Measurements from ENCODE around the gene ADCY10.
A peak's percentile ranks its signal among the peaks of the same experiment; 100 is the strongest.
"Not testable (repeated sequence)": the region's sequence is repeated elsewhere in the genome, so short reads cannot be mapped to it uniquely, and the experiment has no call there.

The ADCY10 gene

DNA sequence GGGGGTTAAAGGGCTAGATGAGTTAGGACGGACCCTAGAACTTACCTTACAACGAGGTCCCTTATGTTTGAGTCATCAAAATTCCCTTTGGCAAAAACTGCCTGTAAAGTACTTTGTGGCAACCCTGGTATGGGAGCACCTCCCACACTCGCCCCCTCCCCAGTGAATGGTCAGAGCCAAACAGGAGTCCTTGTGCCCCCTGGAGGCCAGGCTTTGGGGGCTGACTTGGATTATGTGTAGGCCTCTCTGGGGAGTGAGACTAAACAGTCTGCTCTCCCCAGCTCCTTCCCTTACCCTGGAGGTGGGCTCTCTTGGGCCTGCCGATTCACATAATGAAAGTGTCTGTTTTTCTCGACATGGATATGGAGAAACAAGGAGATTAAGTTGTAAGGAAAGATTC lies 81.2 kb downstream of the ADCY10 start:
- no peak for TF ChIP-seq POLR2A (IDR thresholded peaks at IDR 0.05; ENCODE audit: low read depth, low read length)
- TF ChIP-seq POLR2AphosphoS5 (IDR thresholded peaks at IDR 0.05; ENCODE audit: low read depth, low read length): no peak
- no peak for TF ChIP-seq TAF1 (IDR thresholded peaks at IDR 0.05; ENCODE audit: borderline replicate concordance, low read depth, low read length)
- DNase-seq (ENCODE audit: insufficient read length): no peak
- FAIRE-seq: no peak

DNA sequence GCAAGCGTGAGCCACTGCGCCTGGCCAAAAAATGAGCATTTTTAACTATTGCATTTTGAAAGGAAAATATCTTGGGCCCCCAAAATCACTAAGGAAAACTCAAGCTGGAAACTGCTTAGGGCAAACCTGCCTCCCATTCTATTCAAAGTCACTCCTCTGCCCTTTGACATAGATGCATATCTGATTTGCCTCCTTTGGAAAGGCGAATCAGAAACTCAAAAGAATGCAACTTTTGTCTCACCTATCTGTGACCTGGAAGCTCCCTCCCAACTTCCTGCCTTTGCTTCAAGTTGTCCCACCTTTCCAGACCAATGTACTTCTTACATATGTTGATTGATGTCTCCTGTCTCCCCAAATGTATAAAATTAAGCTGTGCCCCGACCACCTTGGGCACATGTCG lies 83.3 kb downstream of the ADCY10 start:
- not testable (repeated sequence) for DNase-seq (ENCODE audit: insufficient read length); FAIRE-seq

DNA sequence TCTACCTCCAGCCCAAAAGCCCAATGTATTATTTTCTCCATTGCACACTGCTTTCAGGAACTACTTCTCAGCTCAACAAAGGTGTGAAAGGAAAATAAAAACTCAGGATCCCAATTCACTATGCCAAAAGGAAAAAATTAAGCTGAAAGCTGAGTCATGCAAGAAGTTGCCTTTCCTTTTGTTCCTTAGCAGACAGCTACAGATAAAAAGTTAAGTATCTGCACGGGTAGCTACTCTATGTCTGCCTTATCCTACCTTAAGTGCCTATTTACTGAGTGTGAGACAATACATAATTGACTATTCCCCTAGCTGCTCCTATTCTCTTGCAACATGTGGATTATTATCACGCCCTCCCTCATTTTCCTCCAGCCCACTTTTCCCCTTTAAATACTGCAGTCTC lies 84.1 kb downstream of the ADCY10 start:
- TF ChIP-seq POLR2A (IDR thresholded peaks at IDR 0.05; ENCODE audit: low read depth, low read length) (no peak), POLR2AphosphoS5 (IDR thresholded peaks at IDR 0.05; ENCODE audit: low read depth, low read length) (no peak), TAF1 (IDR thresholded peaks at IDR 0.05; ENCODE audit: borderline replicate concordance, low read depth, low read length) (no peak)
- DNase-seq (ENCODE audit: insufficient read length): no peak
- no peak for FAIRE-seq

DNA sequence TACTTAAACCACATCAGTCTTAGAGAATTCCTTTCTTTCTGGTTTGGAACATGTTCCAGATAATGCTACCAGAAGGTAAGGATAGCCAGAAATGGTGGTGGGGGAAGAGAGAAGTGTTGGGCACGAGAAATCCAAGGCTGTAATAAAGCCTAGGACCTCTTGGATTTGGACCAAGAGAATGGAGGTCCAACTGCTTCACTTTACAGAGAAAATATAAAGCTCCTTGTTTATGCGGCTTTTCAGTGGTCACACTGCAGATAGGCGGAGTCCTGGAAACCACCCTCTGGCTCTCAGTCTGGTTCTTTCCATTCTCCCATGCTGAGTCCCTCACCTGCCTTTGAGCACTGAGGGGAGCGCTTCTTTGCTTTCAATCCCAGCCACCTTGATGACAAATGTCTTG lies 87.8 kb downstream of the ADCY10 start:
- no peak for FAIRE-seq

DNA sequence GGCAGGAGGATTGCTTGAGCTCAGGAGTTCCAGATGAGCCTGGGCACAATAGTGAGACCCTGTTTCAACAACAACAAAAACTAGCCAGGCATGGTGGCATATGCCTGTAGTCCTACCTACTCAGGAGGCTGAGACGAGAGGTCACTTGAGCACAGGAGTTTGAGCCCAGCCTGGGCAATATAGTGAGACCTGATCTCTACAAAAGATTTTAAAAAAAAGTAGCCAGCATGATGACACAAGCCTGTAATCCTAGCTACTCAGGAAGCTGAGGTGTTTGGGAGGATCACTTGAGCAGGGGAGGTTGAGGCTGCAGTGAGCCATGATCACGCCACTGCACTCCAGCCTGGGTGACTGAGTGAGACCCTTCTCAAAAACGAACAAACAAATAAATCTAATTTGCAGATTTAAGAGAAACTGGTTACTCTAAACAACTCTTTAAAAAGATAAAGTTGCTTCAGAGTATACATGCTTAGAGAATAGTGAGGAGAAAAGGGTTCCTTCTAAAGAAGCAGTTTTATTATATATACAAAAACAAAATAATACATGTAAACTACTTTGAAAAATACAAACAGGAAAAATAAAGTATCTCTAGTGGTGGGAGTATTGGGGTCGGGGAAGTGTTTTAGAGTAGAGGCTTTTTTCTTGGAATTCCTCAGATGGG lies 88.4 kb downstream of the ADCY10 start:
- DNase-seq (ENCODE audit: insufficient read length): no peak
- TF ChIP-seq POLR2A (IDR thresholded peaks at IDR 0.05; ENCODE audit: low read depth, low read length): no peak
- TF ChIP-seq POLR2AphosphoS5 (IDR thresholded peaks at IDR 0.05; ENCODE audit: low read depth, low read length): no peak
- no peak for TF ChIP-seq TAF1 (IDR thresholded peaks at IDR 0.05; ENCODE audit: borderline replicate concordance, low read depth, low read length)
- FAIRE-seq: no peak

More for the DNA sequence above, 87.8 kb downstream of the ADCY10 start:
- no peak for DNase-seq (ENCODE audit: insufficient read length)
- TF ChIP-seq POLR2AphosphoS5 (IDR thresholded peaks at IDR 0.05; ENCODE audit: low read depth, low read length) (no peak), TAF1 (IDR thresholded peaks at IDR 0.05; ENCODE audit: borderline replicate concordance, low read depth, low read length) (no peak), POLR2A (IDR thresholded peaks at IDR 0.05; ENCODE audit: low read depth, low read length) (no peak)

DNA sequence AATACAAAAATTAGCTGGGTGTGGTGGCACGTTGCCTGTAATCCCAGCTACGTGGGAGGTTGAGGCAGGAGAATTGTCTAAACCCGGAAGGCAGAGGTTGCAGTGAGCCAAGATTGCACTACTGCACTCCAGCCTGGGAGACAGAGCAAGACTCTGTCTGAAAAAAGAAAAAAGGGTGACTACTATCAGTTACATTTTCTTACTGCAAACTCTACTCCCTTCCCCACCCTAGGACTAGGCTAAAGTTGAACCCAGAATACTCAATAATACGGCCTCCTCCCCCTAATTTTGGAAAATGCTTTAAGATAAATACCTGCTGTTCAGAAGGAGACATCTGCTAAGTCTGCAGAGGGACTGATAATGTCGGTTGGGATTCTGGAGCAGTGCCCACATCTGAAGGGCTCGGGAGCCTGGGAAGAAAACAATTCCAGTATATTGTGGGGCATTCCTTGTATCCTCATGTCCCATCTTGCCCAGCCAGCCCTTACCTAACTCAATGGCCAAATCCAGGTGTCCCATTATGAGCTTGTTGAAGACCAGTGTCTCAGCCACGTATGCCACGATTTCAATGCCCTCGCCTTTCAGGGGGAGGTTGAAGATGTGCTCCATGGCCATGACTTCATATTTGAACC lies 89.7 kb downstream of the ADCY10 start:
- TF ChIP-seq POLR2AphosphoS5 (IDR thresholded peaks at IDR 0.05; ENCODE audit: low read depth, low read length): no peak
- no peak for TF ChIP-seq TAF1 (IDR thresholded peaks at IDR 0.05; ENCODE audit: borderline replicate concordance, low read depth, low read length)
- no peak for TF ChIP-seq POLR2A (IDR thresholded peaks at IDR 0.05; ENCODE audit: low read depth, low read length)
- DNase-seq (ENCODE audit: insufficient read length) (no peak), FAIRE-seq (no peak)

DNA sequence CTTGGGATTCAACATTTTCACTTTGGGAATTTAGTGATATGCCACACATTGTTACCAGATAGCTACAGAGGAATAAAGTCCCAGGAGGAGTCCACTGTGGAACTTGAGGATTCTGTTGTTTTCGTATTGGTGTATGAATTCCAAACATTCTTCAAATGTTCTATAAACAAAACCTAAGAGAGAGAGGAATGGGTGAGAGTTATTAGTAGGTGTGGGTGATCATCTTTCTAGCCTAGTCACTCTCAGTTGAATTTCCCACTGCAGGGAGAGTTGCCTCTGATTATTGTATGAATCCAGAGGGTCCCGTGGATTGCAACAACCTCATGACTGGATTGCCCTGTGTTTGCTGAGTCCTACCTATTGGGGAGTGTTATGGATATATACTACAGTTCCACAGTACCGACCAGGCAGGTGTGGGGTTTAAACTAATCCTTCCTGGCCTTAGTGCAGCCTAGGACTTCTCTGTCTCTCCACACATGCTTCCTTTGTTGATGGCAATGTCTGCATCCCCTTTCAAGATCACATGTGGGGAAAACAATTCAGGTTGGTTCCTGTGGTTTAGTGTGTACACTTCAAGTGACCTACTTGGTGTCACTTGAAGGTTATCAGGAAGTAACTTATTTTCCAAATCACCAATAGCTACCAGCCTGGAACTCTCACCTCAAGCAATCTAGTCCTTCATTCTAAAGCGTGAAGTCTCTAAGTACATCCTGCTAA lies 91.8 kb downstream of the ADCY10 start:
- no peak for DNase-seq (ENCODE audit: insufficient read length)
- no peak for FAIRE-seq
- TF ChIP-seq POLR2AphosphoS5 (IDR thresholded peaks at IDR 0.05; ENCODE audit: low read depth, low read length) (no peak), TAF1 (IDR thresholded peaks at IDR 0.05; ENCODE audit: borderline replicate concordance, low read depth, low read length) (no peak), POLR2A (IDR thresholded peaks at IDR 0.05; ENCODE audit: low read depth, low read length) (no peak)

DNA sequence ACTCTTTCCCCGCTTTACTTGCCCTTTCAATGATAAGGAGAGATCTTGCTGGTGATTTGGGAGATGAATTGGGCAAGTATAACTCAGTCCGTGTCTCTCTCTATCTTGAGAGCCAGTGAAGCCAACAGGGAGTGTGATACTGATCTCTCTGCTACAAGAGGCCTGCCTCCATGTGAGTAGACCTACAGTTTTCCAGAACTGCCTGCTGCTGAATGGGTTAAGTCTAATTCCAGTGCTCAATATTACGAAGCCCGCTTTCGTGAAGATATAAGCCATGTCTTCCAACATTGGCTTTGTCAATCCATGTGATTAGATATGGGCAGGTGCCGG lies 92.6 kb downstream of the ADCY10 start:
- DNase-seq (ENCODE audit: insufficient read length) (no peak), FAIRE-seq (no peak)
- TF ChIP-seq POLR2A (IDR thresholded peaks at IDR 0.05; ENCODE audit: low read depth, low read length) (no peak), POLR2AphosphoS5 (IDR thresholded peaks at IDR 0.05; ENCODE audit: low read depth, low read length) (no peak), TAF1 (IDR thresholded peaks at IDR 0.05; ENCODE audit: borderline replicate concordance, low read depth, low read length) (no peak)

DNA sequence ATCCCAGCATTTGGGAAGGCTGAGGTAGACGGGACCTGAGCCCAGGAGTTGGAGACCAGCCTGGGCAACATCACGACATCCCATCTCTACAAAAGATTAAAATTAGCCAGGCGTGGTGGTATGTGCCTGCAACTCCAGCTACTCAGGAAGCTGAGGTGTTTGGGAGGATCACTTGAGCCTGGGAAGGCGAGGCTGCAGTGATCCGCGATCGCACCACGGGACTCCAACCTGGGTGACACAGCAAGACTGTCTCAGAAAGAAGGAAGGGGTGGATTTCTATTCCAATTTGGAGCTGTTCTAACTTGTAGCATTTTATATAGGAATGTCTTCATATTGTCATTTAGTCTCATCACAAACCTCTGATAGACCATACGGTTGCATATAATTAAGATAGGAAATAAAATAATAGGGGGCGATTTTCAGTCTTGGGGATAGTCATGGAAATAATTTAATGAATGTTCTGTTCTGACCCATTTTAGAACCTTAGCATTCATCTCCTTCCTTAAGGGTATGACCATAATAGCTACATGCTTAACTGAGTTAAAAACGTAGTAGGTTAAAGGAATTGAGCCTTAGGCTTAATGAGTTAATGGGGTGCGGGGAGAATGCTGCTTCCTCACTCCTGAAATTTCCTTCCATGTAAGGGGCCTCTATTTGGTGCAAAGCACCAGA lies 93.1 kb downstream of the ADCY10 start:
- TF ChIP-seq TAF1 (IDR thresholded peaks at IDR 0.05; ENCODE audit: borderline replicate concordance, low read depth, low read length): no peak
- TF ChIP-seq POLR2A (IDR thresholded peaks at IDR 0.05; ENCODE audit: low read depth, low read length): no peak
- no peak for TF ChIP-seq POLR2AphosphoS5 (IDR thresholded peaks at IDR 0.05; ENCODE audit: low read depth, low read length)
- DNase-seq (ENCODE audit: insufficient read length) (no peak), FAIRE-seq (no peak)

DNA sequence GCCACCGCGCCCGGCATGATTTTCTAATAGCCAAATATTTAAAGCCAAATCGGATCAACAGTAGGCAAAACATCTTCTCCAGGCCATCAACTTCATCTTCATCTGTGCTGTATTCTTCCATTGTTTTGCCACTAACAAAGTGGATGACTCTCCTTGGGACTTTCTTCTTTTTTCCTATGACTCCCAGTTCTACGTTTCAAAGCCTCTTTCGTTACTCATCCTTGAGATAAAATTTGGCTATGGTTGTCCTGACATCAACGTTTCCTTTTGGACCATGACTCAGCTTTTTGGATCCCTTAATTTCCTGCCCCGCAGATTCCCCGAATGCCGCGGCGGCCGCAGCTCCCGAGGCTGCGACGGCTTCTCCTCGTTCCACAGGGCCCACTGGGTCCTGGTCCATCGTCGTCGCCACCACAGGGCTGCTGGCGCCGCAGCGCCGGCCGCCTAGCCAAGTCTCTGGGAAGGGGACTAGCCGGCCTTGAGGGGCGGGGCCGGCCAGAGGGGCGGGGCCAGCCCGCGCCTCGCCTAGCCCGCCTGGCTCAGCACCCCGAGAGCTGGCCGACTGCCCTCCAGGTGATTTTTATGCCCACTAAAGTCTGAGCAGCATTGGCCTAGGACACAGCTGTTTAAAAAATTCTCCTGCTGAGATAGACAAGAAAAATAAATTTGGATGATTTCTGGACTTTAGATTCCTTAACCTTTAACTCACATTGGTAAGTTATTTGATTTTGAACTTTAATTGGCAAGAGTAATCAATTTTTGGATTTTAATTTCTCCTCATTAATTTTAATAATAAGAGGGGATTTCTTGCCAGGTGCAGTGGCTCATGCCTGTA lies 93.9 kb downstream of the ADCY10 start:
- TF ChIP-seq TAF1 (IDR thresholded peaks at IDR 0.05; ENCODE audit: borderline replicate concordance, low read depth, low read length): no peak
- no peak for TF ChIP-seq POLR2AphosphoS5 (IDR thresholded peaks at IDR 0.05; ENCODE audit: low read depth, low read length)
- TF ChIP-seq POLR2A (IDR thresholded peaks at IDR 0.05; ENCODE audit: low read depth, low read length): no peak
- no peak for FAIRE-seq
- peak; percentile 53 for DNase-seq (ENCODE audit: insufficient read length)

DNA sequence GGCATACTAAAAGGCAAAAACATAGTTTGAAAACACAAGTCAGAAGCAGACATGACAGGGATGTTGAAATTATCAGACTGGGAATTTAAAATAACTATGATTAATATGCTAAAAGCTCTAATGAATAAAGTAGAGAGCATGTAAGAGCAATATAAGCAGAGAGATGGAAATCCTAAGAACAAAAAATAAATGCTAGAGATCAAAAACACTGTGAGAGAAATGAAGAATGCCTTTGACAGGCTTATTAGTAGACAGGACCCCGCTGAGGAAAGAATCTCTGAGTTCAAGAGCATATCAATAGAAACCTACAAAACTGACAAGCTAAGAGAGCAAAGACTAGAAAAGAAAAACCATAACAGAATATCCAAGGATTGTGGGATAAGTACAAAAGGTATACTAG lies 98.3 kb downstream of the ADCY10 start:
- DNase-seq (ENCODE audit: insufficient read length) (no peak), FAIRE-seq (no peak)
- TF ChIP-seq POLR2A (IDR thresholded peaks at IDR 0.05; ENCODE audit: low read depth, low read length) (no peak), TAF1 (IDR thresholded peaks at IDR 0.05; ENCODE audit: borderline replicate concordance, low read depth, low read length) (no peak), POLR2AphosphoS5 (IDR thresholded peaks at IDR 0.05; ENCODE audit: low read depth, low read length) (no peak)
